ENCODE data around the gene SIAH1.

GRCh38 chr16:48420437-48420836 is 35.2 kb upstream of the SIAH1 start:
- TF ChIP-seq CTCF (IDR thresholded peaks at IDR 0.05; ENCODE audit: insufficient read depth, low read length, poor library complexity, severe bottlenecking) (no peak), EZH2phosphoT487 (conservative IDR thresholded peaks at IDR 0.05; ENCODE audit: low read length) (no peak)
